ENCODE data around the gene SNAP91. TPM values are rescaled to one million over a fixed set of nuclear protein-coding genes. Genes with fewer than 3 reads are reported as not detected.
"Not testable (repeated sequence)": the region's sequence is repeated elsewhere in the genome, so short reads cannot be mapped to it uniquely, and the experiment has no call there.

Gene SNAP91
- total RNA-seq, 2 experiments from 2014 or later = not detected

- peaks cover 32% of the 10 kb centered on the region for H3K27me3 Mint-ChIP-seq
- H3K4me3 Mint-ChIP-seq = no peak overlapping the region
- no peaks in the 10 kb centered on the region for H3K9me3 Mint-ChIP-seq
- DNase-seq = no peak
- no peaks in the 10 kb centered on the region for H3K4me1 Mint-ChIP-seq
- H3K27ac Mint-ChIP-seq = no peak overlapping the region
- no peaks in the 10 kb centered on the region for H3K36me3 Mint-ChIP-seq
Observed at GRCh38 chr6:83702077-83702476, 6.8 kb downstream of the SNAP91 start.

- peaks cover 13% of the 10 kb centered on the region for H3K27me3 Mint-ChIP-seq
- no peaks in the 10 kb centered on the region for H3K9me3 Mint-ChIP-seq
- H3K36me3 Mint-ChIP-seq = no peaks in the 10 kb centered on the region
- H3K27ac Mint-ChIP-seq = no peak overlapping the region
- no peak for DNase-seq
- H3K4me1 Mint-ChIP-seq = no peaks in the 10 kb centered on the region
- no peak overlapping the region for H3K4me3 Mint-ChIP-seq
Observed at GRCh38 chr6:83696674-83697073, 12.2 kb downstream of the SNAP91 start.

- H3K4me1 Mint-ChIP-seq = no peaks in the 10 kb centered on the region
- H3K27me3 Mint-ChIP-seq = no peaks in the 10 kb centered on the region
- DNase-seq = no peak
- H3K27ac Mint-ChIP-seq = no peak overlapping the region
- H3K9me3 Mint-ChIP-seq = no peaks in the 10 kb centered on the region
- H3K36me3 Mint-ChIP-seq = no peaks in the 10 kb centered on the region
- H3K4me3 Mint-ChIP-seq = no peak overlapping the region
Observed at GRCh38 chr6:83685481-83685880, 23.4 kb downstream of the SNAP91 start.

GRCh38 chr6:83677791-83678190 lies 31.1 kb downstream of the SNAP91 start:
- H3K4me3 Mint-ChIP-seq = no peak overlapping the region
- H3K4me1 Mint-ChIP-seq = no peaks in the 10 kb centered on the region
- no peaks in the 10 kb centered on the region for H3K36me3 Mint-ChIP-seq
- H3K9me3 Mint-ChIP-seq = no peaks in the 10 kb centered on the region
- H3K27ac Mint-ChIP-seq = no peak overlapping the region
- no peaks in the 10 kb centered on the region for H3K27me3 Mint-ChIP-seq
- DNase-seq = no peak

GRCh38 chr6:83637953-83638352 lies 70.9 kb downstream of the SNAP91 start:
- Mint-ChIP-seq H3K36me3 (no peaks in the 10 kb centered on the region), H3K27me3 (no peaks in the 10 kb centered on the region), H3K9me3 (no peaks in the 10 kb centered on the region), H3K4me3 (no peak overlapping the region), H3K27ac (no peak overlapping the region), H3K4me1 (no peaks in the 10 kb centered on the region)
- DNase-seq = no peak

GRCh38 chr6:83636800-83637199 lies 72.1 kb downstream of the SNAP91 start:
- Mint-ChIP-seq H3K27ac (no peak overlapping the region), H3K4me1 (no peaks in the 10 kb centered on the region)

GRCh38 chr6:83633609-83634008 lies 75.3 kb downstream of the SNAP91 start:
- no peaks in the 10 kb centered on the region for H3K27me3 Mint-ChIP-seq
- no peaks in the 10 kb centered on the region for H3K4me1 Mint-ChIP-seq
- DNase-seq = no peak
- H3K36me3 Mint-ChIP-seq = no peaks in the 10 kb centered on the region
- H3K27ac Mint-ChIP-seq = no peak overlapping the region
- H3K9me3 Mint-ChIP-seq = no peaks in the 10 kb centered on the region
- H3K4me3 Mint-ChIP-seq = no peak overlapping the region

More at GRCh38 chr6:83636800-83637199, 72.1 kb downstream of the SNAP91 start:
- Mint-ChIP-seq H3K9me3 (no peaks in the 10 kb centered on the region), H3K36me3 (no peaks in the 10 kb centered on the region), H3K27me3 (no peaks in the 10 kb centered on the region), H3K4me3 (no peak overlapping the region)
- DNase-seq = no peak

- no peak for DNase-seq
- Mint-ChIP-seq H3K27me3 (no peaks in the 10 kb centered on the region), H3K9me3 (no peaks in the 10 kb centered on the region), H3K36me3 (no peaks in the 10 kb centered on the region), H3K4me3 (no peak overlapping the region), H3K27ac (no peak overlapping the region), H3K4me1 (no peaks in the 10 kb centered on the region)
Observed at GRCh38 chr6:83633149-83633548, 75.8 kb downstream of the SNAP91 start.

GRCh38 chr6:83629908-83630307 lies 79.0 kb downstream of the SNAP91 start:
- not testable (repeated sequence) for H3K4me1 Mint-ChIP-seq, H3K36me3 Mint-ChIP-seq, H3K9me3 Mint-ChIP-seq, H3K27ac Mint-ChIP-seq, DNase-seq, H3K4me3 Mint-ChIP-seq, H3K27me3 Mint-ChIP-seq

- no peaks in the 10 kb centered on the region for H3K4me1 Mint-ChIP-seq
- no peaks in the 10 kb centered on the region for H3K36me3 Mint-ChIP-seq
- H3K4me3 Mint-ChIP-seq = no peak overlapping the region
- no peaks in the 10 kb centered on the region for H3K9me3 Mint-ChIP-seq
- DNase-seq = no peak
- H3K27me3 Mint-ChIP-seq = peaks cover 5% of the 10 kb centered on the region
- H3K27ac Mint-ChIP-seq = no peak overlapping the region
Observed at GRCh38 chr6:83615025-83615999, 93.6 kb downstream of the SNAP91 start.

GRCh38 chr6:83613378-83613777 lies 95.5 kb downstream of the SNAP91 start:
- H3K27me3 Mint-ChIP-seq = peaks cover 8% of the 10 kb centered on the region
- H3K27ac Mint-ChIP-seq = no peak overlapping the region
- no peaks in the 10 kb centered on the region for H3K9me3 Mint-ChIP-seq
- H3K36me3 Mint-ChIP-seq = no peaks in the 10 kb centered on the region
- H3K4me3 Mint-ChIP-seq = no peak overlapping the region
- no peaks in the 10 kb centered on the region for H3K4me1 Mint-ChIP-seq
- DNase-seq = no peak

GRCh38 chr6:83609248-83609647 lies 99.7 kb downstream of the SNAP91 start:
- no peak for DNase-seq
- Mint-ChIP-seq H3K36me3 (no peaks in the 10 kb centered on the region), H3K27me3 (peaks cover 3% of the 10 kb centered on the region), H3K4me1 (no peaks in the 10 kb centered on the region), H3K9me3 (no peaks in the 10 kb centered on the region), H3K4me3 (no peak overlapping the region), H3K27ac (no peak overlapping the region)

- Mint-ChIP-seq H3K9me3 (no peaks in the 10 kb centered on the region), H3K27ac (no peak overlapping the region), H3K4me1 (no peaks in the 10 kb centered on the region)
Observed at GRCh38 chr6:83605517-83605916, 103.4 kb downstream of the SNAP91 start.

GRCh38 chr6:83603551-83603950 lies 105.3 kb downstream of the SNAP91 start:
- H3K36me3 Mint-ChIP-seq = no peaks in the 10 kb centered on the region
- no peaks in the 10 kb centered on the region for H3K27me3 Mint-ChIP-seq
- no peak for DNase-seq
- no peaks in the 10 kb centered on the region for H3K9me3 Mint-ChIP-seq
- no peak overlapping the region for H3K4me3 Mint-ChIP-seq
- no peaks in the 10 kb centered on the region for H3K4me1 Mint-ChIP-seq
- no peak overlapping the region for H3K27ac Mint-ChIP-seq

More at GRCh38 chr6:83605517-83605916, 103.4 kb downstream of the SNAP91 start:
- no peak overlapping the region for H3K4me3 Mint-ChIP-seq
- no peaks in the 10 kb centered on the region for H3K36me3 Mint-ChIP-seq
- H3K27me3 Mint-ChIP-seq = peaks cover 3% of the 10 kb centered on the region
- DNase-seq = no peak

GRCh38 chr6:83601119-83601518 lies 107.8 kb downstream of the SNAP91 start:
- DNase-seq = no peak
- Mint-ChIP-seq H3K27me3 (no peaks in the 10 kb centered on the region), H3K27ac (no peak overlapping the region), H3K9me3 (no peaks in the 10 kb centered on the region), H3K36me3 (no peaks in the 10 kb centered on the region), H3K4me1 (no peaks in the 10 kb centered on the region), H3K4me3 (no peak overlapping the region)

- no peaks in the 10 kb centered on the region for H3K27me3 Mint-ChIP-seq
- H3K27ac Mint-ChIP-seq = no peak overlapping the region
- no peak for DNase-seq
- H3K4me3 Mint-ChIP-seq = no peak overlapping the region
- no peaks in the 10 kb centered on the region for H3K4me1 Mint-ChIP-seq
- H3K9me3 Mint-ChIP-seq = no peaks in the 10 kb centered on the region
- H3K36me3 Mint-ChIP-seq = no peaks in the 10 kb centered on the region
Observed at GRCh38 chr6:83600459-83600858, 108.4 kb downstream of the SNAP91 start.
